Fibroblast of villous mesenchyme (primary cell): ENCODE measurements around the gene FAM209B. TPM values are rescaled to one million over a fixed set of nuclear protein-coding genes. Genes with fewer than 3 reads are reported as not detected.

Experiments used
- DNase-seq: peaks from one replicate; pipeline ENCODE4 v3.0.0-alpha.2; 2010; ENCODE audit warnings: low read depth
- H3K4me3 ChIP-seq: 2 replicates; pipeline ENCODE4 v1.5.1; 2011; ENCODE audit warnings: low read depth, mild to moderate bottlenecking, low read length
- CTCF ChIP-seq: IDR thresholded peaks from 2 replicates; pipeline ENCODE4 v1.5.1; 2012; ENCODE audit warnings: low read depth, mild to moderate bottlenecking, low read length; ENCODE audit not compliant: insufficient read depth
- total RNA-seq: library from RNA; depleted of rRNA; stranded (reverse); fragments of >200 nt; gene quantifications from 2 replicates; pipeline ENCODE4 v1.2.3, GENCODE V29; 2012

The FAM209B gene
- total RNA-seq, 1 donor = not detected

GRCh38 chr20:56575961-56576360 is 42.9 kb downstream of the FAM209B start:
- no peak for TF ChIP-seq CTCF
- H3K4me3 ChIP-seq = no peak overlapping the region

GRCh38 chr20:56579301-56579710 is 46.3 kb downstream of the FAM209B start:
- no peak overlapping the region for H3K4me3 ChIP-seq
- DNase-seq = no peak
- TF ChIP-seq CTCF = no peak

More at GRCh38 chr20:56575961-56576360, 42.9 kb downstream of the FAM209B start:
- no peak for DNase-seq

GRCh38 chr20:56580226-56580625 is 47.2 kb downstream of the FAM209B start:
- TF ChIP-seq CTCF = no peak
- H3K4me3 ChIP-seq = no peak overlapping the region
- DNase-seq = no peak

- H3K4me3 ChIP-seq = no peak overlapping the region
- TF ChIP-seq CTCF = no peak
- no peak for DNase-seq
Observed at GRCh38 chr20:56581701-56582100, 48.7 kb downstream of the FAM209B start.

GRCh38 chr20:56582542-56582941 is 49.5 kb downstream of the FAM209B start:
- DNase-seq = no peak

GRCh38 chr20:56584916-56585315 is 51.9 kb downstream of the FAM209B start:
- no peak overlapping the region for H3K4me3 ChIP-seq
- DNase-seq = no peak
- no peak for TF ChIP-seq CTCF

More at GRCh38 chr20:56582542-56582941, 49.5 kb downstream of the FAM209B start:
- TF ChIP-seq CTCF = no peak
- H3K4me3 ChIP-seq = no peak overlapping the region

Other genes starting within 250 kb of the FAM209B start
- gene FAM210B, start 174.3 kb upstream of the FAM209B start, total RNA-seq = 38.0 and 46.2 TPM in 2 replicates
- 22.9 and 57.0 TPM in 2 replicates for gene AURKA, start 141.0 kb upstream of the FAM209B start, total RNA-seq
- gene CSTF1, start 140.6 kb upstream of the FAM209B start, total RNA-seq = 22.9 and 40.6 TPM in 2 replicates
- gene CASS4, start 121.0 kb upstream of the FAM209B start, total RNA-seq = 1.3 and 3.5 TPM in 2 replicates
- 63.5 and 80.3 TPM in 2 replicates for gene RTF2, start 64.6 kb upstream of the FAM209B start, total RNA-seq
- not detected in 2 replicates for gene FAM209A, start 8.5 kb upstream of the FAM209B start, total RNA-seq
- 13.5 and 18.1 TPM in 2 replicates for gene TFAP2C, start 96.1 kb downstream of the FAM209B start, total RNA-seq